ENCODE measurements around the gene RAD51B. TPM values are rescaled to one million over a fixed set of nuclear protein-coding genes. Genes with fewer than 3 reads are reported as not detected.

RAD51B gene
- total RNA-seq, 1 experiment from 2014 or later: 20.0 TPM

DNA sequence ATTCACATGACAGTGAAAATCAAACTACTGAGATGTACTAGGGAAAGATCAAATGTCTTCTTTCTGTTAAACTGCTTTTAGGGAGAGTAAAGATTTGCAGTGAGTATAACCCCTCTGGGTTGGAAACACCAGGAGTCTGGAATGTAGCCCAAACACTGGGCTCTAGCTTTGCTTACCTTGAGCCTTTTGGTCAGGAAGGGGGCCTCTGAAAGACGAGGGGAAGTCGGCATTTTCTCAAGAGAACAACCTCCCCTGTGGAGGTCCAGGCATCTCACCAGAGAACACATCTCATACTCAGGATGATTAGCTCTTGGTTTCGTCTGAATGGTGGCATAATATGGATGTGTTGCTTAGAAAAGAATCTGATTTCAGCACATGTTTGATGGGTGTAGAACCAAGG, 804.2 kb downstream of the RAD51B start:
- TF ChIP-seq, protein P1, sequence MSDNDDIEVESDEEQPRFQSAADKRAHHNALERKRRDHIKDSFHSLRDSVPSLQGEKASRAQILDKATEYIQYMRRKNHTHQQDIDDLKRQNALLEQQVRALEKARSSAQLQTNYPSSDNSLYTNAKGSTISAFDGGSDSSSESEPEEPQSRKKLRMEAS (IDR thresholded peaks at IDR 0.05): no peak
- TF ChIP-seq EZH2 (IDR thresholded peaks at IDR 0.05) (no peak), YY1 (IDR thresholded peaks at IDR 0.05; ENCODE audit: extremely low read depth, insufficient replicate concordance, low read depth, low read length) (no peak), FOSL1 (IDR thresholded peaks at IDR 0.05; ENCODE audit: low read depth) (no peak), JUND (IDR thresholded peaks at IDR 0.05) (no peak), SRF (IDR thresholded peaks at IDR 0.05; ENCODE audit: low read depth) (no peak), EGR1 (IDR thresholded peaks at IDR 0.05; ENCODE audit: low read depth) (no peak), CEBPB (IDR thresholded peaks at IDR 0.05; ENCODE audit: low read depth) (no peak), ELF1 (IDR thresholded peaks at IDR 0.05; ENCODE audit: borderline replicate concordance, low read depth) (no peak), CBX3 (IDR thresholded peaks at IDR 0.05; ENCODE audit: low read depth) (no peak), SP1 (IDR thresholded peaks at IDR 0.05; ENCODE audit: low read depth) (no peak)
- TF ChIP-seq, protein P2, sequence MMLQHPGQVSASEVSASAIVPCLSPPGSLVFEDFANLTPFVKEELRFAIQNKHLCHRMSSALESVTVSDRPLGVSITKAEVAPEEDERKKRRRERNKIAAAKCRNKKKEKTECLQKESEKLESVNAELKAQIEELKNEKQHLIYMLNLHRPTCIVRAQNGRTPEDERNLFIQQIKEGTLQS (IDR thresholded peaks at IDR 0.05): no peak
- TF ChIP-seq, protein P3, sequence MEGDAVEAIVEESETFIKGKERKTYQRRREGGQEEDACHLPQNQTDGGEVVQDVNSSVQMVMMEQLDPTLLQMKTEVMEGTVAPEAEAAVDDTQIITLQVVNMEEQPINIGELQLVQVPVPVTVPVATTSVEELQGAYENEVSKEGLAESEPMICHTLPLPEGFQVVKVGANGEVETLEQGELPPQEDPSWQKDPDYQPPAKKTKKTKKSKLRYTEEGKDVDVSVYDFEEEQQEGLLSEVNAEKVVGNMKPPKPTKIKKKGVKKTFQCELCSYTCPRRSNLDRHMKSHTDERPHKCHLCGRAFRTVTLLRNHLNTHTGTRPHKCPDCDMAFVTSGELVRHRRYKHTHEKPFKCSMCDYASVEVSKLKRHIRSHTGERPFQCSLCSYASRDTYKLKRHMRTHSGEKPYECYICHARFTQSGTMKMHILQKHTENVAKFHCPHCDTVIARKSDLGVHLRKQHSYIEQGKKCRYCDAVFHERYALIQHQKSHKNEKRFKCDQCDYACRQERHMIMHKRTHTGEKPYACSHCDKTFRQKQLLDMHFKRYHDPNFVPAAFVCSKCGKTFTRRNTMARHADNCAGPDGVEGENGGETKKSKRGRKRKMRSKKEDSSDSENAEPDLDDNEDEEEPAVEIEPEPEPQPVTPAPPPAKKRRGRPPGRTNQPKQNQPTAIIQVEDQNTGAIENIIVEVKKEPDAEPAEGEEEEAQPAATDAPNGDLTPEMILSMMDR (IDR thresholded peaks at IDR 0.05 in 2 of 3, conservative IDR thresholded peaks at IDR 0.05 in 1 of 3; ENCODE audit: borderline replicate concordance in 1 of 3, insufficient read depth in 1 of 3, low read depth in 2 of 3, low read length in 2 of 3): no peak
- no peaks in the 10 kb centered on the region for H4K20me1 ChIP-seq (ENCODE audit: insufficient read depth)
- ATAC-seq (no peak), DNase-seq (ENCODE audit: low read depth, low spot score) (no peak)
- H3K9me3 ChIP-seq (ENCODE audit: control insufficient read depth in 1 of 2, insufficient read depth in 1 of 2, low read depth in 1 of 2, low read length in 2 of 2): no peaks in the 10 kb centered on the region
- H3K79me2 ChIP-seq (ENCODE audit: insufficient read depth, low read length): no peaks in the 10 kb centered on the region
- H3K27ac ChIP-seq (ENCODE audit: low read depth, low read length): no peak overlapping the region
- H3K27me3 ChIP-seq (ENCODE audit: insufficient read depth, low read length): no peaks in the 10 kb centered on the region
- ChIA-PET RAD21 (ENCODE audit: low non-redundant PET in 1 of 2, low total read pairs in 2 of 2, uncharacterized antibody in 2 of 2, unreplicated experiment in 2 of 2) (no interaction called here), CTCF (no interaction called here), POLR2A (no interaction called here)
- no peak overlapping the region for H3K4me2 ChIP-seq (ENCODE audit: low read length)
- no peak overlapping the region for H2AFZ ChIP-seq (ENCODE audit: low read depth, low read length, poor library complexity, severe bottlenecking)
- no peak overlapping the region for H3K4me3 ChIP-seq (replicated peaks in 1 of 2; ENCODE audit: low read depth in 1 of 2, low read length in 2 of 2)
- intact Hi-C loops (cut with micrococcal nuclease): no loop called here
- BruUV-seq (replicated peaks): no TSS peak
- H3K9ac ChIP-seq (ENCODE audit: low read length): no peak overlapping the region
- H3K36me3 ChIP-seq (ENCODE audit: control insufficient read depth in 1 of 2, insufficient read depth in 2 of 2, low read length in 2 of 2): no peaks in the 10 kb centered on the region
- peaks cover 23 to 37% of the 10 kb centered on the region in 2 experiments for H3K4me1 ChIP-seq (ENCODE audit: control insufficient read depth in 1 of 2, insufficient read depth in 2 of 2, low read length in 2 of 2)
- H3K9me2 ChIP-seq (ENCODE audit: insufficient read depth): no peaks in the 10 kb centered on the region

All from HCT116 (cell line).